Measurements from ENCODE around the gene C1orf35. TPM values are rescaled to one million over a fixed set of nuclear protein-coding genes. Genes with fewer than 3 reads are reported as not detected.

The C1orf35 gene
- total RNA-seq, 1 experiment from 2014 or later: 31.0 TPM

- Histone ChIP-seq H3K4me2 (ENCODE audit: insufficient read depth, insufficient read length, low read length) (no peak overlapping the region), H4K91ac (ENCODE audit: insufficient read length, low read depth, low read length) (no peak overlapping the region), H3K18ac (ENCODE audit: insufficient read length, low read depth, low read length) (no peak overlapping the region), H4K5ac (ENCODE audit: insufficient read length, low read depth, low read length) (no peak overlapping the region), H2AK5ac (ENCODE audit: insufficient read length, low read length) (no peak overlapping the region), H2BK5ac (ENCODE audit: insufficient read length, low read length) (no peak overlapping the region), H3K4me1 (ENCODE audit: insufficient read depth, low read length) (no peaks in the 10 kb centered on the region), H3T11ph (ENCODE audit: low read length) (no peak overlapping the region), H3K4ac (ENCODE audit: low read depth, low read length) (no peak overlapping the region), H2BK120ac (ENCODE audit: low read depth, low read length, poor library complexity, severe bottlenecking) (no peak overlapping the region), H3K56ac (ENCODE audit: insufficient read length, low read depth, low read length) (no peak overlapping the region), H3K79me1 (ENCODE audit: insufficient read depth, low read depth, low read length, poor library complexity, severe bottlenecking) (peaks cover 8% of the 10 kb centered on the region), H3K27ac (ENCODE audit: insufficient read length, low read depth, low read length) (no peak overlapping the region), H2AFZ (ENCODE audit: low read length) (no peak overlapping the region), H3K9ac (ENCODE audit: extremely low read depth, insufficient read length, low read length) (no peak overlapping the region), H2BK20ac (ENCODE audit: low read depth, low read length, poor library complexity, severe bottlenecking) (no peak overlapping the region), H3K14ac (ENCODE audit: insufficient read depth, low read length) (no peak overlapping the region; the same call in 1 of the 2 replicates), H2BK15ac (ENCODE audit: low read depth, low read length) (no peak overlapping the region), H3K27me3 (ENCODE audit: insufficient read depth, low read length) (no peaks in the 10 kb centered on the region), H3K9me3 (ENCODE audit: control insufficient read depth, low read depth, low read length) (no peaks in the 10 kb centered on the region), H4K8ac (replicated peaks; ENCODE audit: insufficient read length, low read depth, low read length) (no peak overlapping the region), H3K79me2 (ENCODE audit: insufficient read depth, low read length) (peaks cover 15% of the 10 kb centered on the region; the same call in 1 of the 2 replicates), H4K20me1 (ENCODE audit: control insufficient read depth, insufficient read depth, insufficient read length) (peaks cover 2% of the 10 kb centered on the region), H3K23ac (ENCODE audit: insufficient read length, low read depth, low read length) (no peak overlapping the region), H3K23me2 (ENCODE audit: insufficient read length, low read depth, low read length, poor library complexity, severe bottlenecking) (peaks cover 10% of the 10 kb centered on the region), H2BK12ac (ENCODE audit: insufficient read length, low read depth, low read length) (no peak overlapping the region)
- DNase-seq: no peak
- Mint-ChIP-seq H3K27me3 (ENCODE audit: low read depth) (peaks cover 4% of the 10 kb centered on the region), H3K4me1 (peaks cover 4 to 15% of the 10 kb centered on the region in 2 experiments), H3K4me3 (no peak overlapping the region), H3K9me3 (no peaks in the 10 kb centered on the region), H3K27ac (no peak overlapping the region; a peak in 1 of 7 replicates), H3K36me3 (ENCODE audit: insufficient read depth in 1 of 3, low read depth in 3 of 3) (no peaks in the 10 kb centered on the region; a peak in 1 of 7 replicates)
- WGBS (ENCODE audit: extremely low coverage, insufficient read length, low lambda C conversion rate): no CpG with 5 or more reads among the region's 16 CpGs
- TF ChIP-seq CTCF (conservative IDR thresholded peaks at IDR 0.05): no peak
These were observed 41.3 kb upstream of the C1orf35 start for GRCh38 chr1:228144193-228144992.
